Smooth muscle cell (in vitro differentiated cells): ENCODE measurements around the gene COL21A1. TPM values are rescaled to one million over a fixed set of nuclear protein-coding genes. Genes with fewer than 3 reads are reported as not detected.

Experiments
- DNase-seq: peaks from one replicate; lab custom pipeline; 2025; ENCODE audit not compliant: unreplicated experiment; lab: John Stamatoyannopoulos, UW
- H2AFZ ChIP-seq: fragments of 200-600 bp; sonication (generic); 2 replicates; pipeline ENCODE4 v1.6.0; 2016; ENCODE audit warnings: antibody characterized with exemption, low read depth, mild to moderate bottlenecking
- H3F3A ChIP-seq: fragments of 200-600 bp; sonication (generic); 2 replicates; pipeline ENCODE4 v1.6.0; 2017; ENCODE audit warnings: antibody characterized with exemption, low read depth
- H3K27ac ChIP-seq: fragments of 200-600 bp; sonication (generic); 2 replicates; pipeline ENCODE4 v1.5.1; 2016; ENCODE audit warnings: low read depth, mild to moderate bottlenecking
- H3K27me3 ChIP-seq: fragments of 200-600 bp; sonication (generic); 2 replicates; pipeline ENCODE4 v1.6.1; 2016; ENCODE audit warnings: low read depth, mild to moderate bottlenecking
- H3K36me3 ChIP-seq: fragments of 200-600 bp; sonication (generic); 2 replicates; pipeline ENCODE4 v1.5.1; 2016; ENCODE audit warnings: low read depth
- H3K4me1 ChIP-seq: fragments of 200-600 bp; sonication (generic); 2 replicates; pipeline ENCODE4 v1.5.1; 2016; ENCODE audit warnings: low read depth
- H3K4me2 ChIP-seq: fragments of 200-600 bp; sonication (generic); 2 replicates; pipeline ENCODE4 v1.6.0; 2016; ENCODE audit warnings: mild to moderate bottlenecking
- H3K4me3 ChIP-seq: fragments of 200-600 bp; sonication (generic); 2 replicates; pipeline ENCODE4 v1.5.1; 2016; ENCODE audit warnings: mild to moderate bottlenecking
- H3K79me2 ChIP-seq: fragments of 200-600 bp; sonication (generic); 2 replicates; pipeline ENCODE4 v1.6.0; 2016; ENCODE audit warnings: low read depth, mild to moderate bottlenecking
- H3K9ac ChIP-seq: fragments of 200-600 bp; sonication (generic); 2 replicates; pipeline ENCODE4 v1.6.0; 2016; ENCODE audit warnings: low read depth
- H3K9me3 ChIP-seq: fragments of 200-600 bp; sonication (generic); replicated peaks from 2 replicates; pipeline ENCODE4 v1.5.1; 2016; ENCODE audit warnings: low read depth
- H4K20me1 ChIP-seq: fragments of 200-600 bp; sonication (generic); 2 replicates; pipeline ENCODE4 v1.6.0; 2016; ENCODE audit warnings: low read depth
- WGBS: methylation state at CpG from one replicate; pipeline ENCODE4 v1.1.7; 2016; ENCODE audit warnings: low lambda C conversion rate; 5-methylcytosine and 5-hydroxymethylcytosine counted together
- polyA plus RNA-seq: library from polyadenylated mRNA; unstranded; fragments of >200 nt; fragmentation: Nextera tagmentation; extraction: Ambion mirVana; gene quantifications from 2 replicates; pipeline ENCODE4 v1.2.1, GENCODE V29; 2016
- total RNA-seq: library from RNA; depleted of rRNA; stranded (reverse); fragments of >200 nt; gene quantifications from 2 replicates; pipeline ENCODE4 v1.2.3, GENCODE V29; 2014
- TF ChIP-seq, protein P1 (sequence below): fragments of 200-600 bp; sonication (generic); IDR thresholded peaks from 2 replicates; pipeline ENCODE4 v1.5.1; 2017; ENCODE audit warnings: borderline replicate concordance, mild to moderate bottlenecking, antibody characterized with exemption; ENCODE audit not compliant: insufficient read depth, poor library complexity, severe bottlenecking

COL21A1 gene
- total and polyA plus RNA-seq, 2 experiments from 2014 or later: 5.8 to 8.2 TPM

- Histone ChIP-seq H3K27me3 (no peaks in the 10 kb centered on the region), H3K4me3 (no peak overlapping the region), H3F3A (no peaks in the 10 kb centered on the region), H3K36me3 (no peaks in the 10 kb centered on the region), H3K4me1 (no peaks in the 10 kb centered on the region), H3K4me2 (no peak overlapping the region), H2AFZ (no peak overlapping the region), H3K79me2 (no peaks in the 10 kb centered on the region), H3K9ac (no peak overlapping the region), H3K9me3 (no peaks in the 10 kb centered on the region), H3K27ac (no peak overlapping the region), H4K20me1 (no peaks in the 10 kb centered on the region)
- WGBS: 89% methylated on average over 5 of the region's 5 CpGs
- no peak for DNase-seq
- TF ChIP-seq, protein P1, sequence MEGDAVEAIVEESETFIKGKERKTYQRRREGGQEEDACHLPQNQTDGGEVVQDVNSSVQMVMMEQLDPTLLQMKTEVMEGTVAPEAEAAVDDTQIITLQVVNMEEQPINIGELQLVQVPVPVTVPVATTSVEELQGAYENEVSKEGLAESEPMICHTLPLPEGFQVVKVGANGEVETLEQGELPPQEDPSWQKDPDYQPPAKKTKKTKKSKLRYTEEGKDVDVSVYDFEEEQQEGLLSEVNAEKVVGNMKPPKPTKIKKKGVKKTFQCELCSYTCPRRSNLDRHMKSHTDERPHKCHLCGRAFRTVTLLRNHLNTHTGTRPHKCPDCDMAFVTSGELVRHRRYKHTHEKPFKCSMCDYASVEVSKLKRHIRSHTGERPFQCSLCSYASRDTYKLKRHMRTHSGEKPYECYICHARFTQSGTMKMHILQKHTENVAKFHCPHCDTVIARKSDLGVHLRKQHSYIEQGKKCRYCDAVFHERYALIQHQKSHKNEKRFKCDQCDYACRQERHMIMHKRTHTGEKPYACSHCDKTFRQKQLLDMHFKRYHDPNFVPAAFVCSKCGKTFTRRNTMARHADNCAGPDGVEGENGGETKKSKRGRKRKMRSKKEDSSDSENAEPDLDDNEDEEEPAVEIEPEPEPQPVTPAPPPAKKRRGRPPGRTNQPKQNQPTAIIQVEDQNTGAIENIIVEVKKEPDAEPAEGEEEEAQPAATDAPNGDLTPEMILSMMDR: no peak
Measured at GRCh38 chr6:56193846-56194245, 53.5 kb downstream of the COL21A1 start.

- Histone ChIP-seq H3F3A (no peaks in the 10 kb centered on the region), H3K79me2 (no peaks in the 10 kb centered on the region), H4K20me1 (no peaks in the 10 kb centered on the region), H3K4me1 (no peaks in the 10 kb centered on the region), H2AFZ (no peak overlapping the region), H3K27me3 (no peaks in the 10 kb centered on the region), H3K9ac (no peak overlapping the region), H3K4me3 (no peak overlapping the region), H3K9me3 (no peaks in the 10 kb centered on the region), H3K27ac (no peak overlapping the region), H3K36me3 (no peaks in the 10 kb centered on the region), H3K4me2 (no peak overlapping the region)
- DNase-seq: no peak
- TF ChIP-seq, protein P1: no peak
- 90% methylated on average over 9 of the region's 9 CpGs for WGBS
Measured at GRCh38 chr6:56188429-56188828, 59.0 kb downstream of the COL21A1 start.

GRCh38 chr6:56187686-56188085, 59.7 kb downstream of the COL21A1 start:
- no peak overlapping the region for H3K27ac ChIP-seq
- no peaks in the 10 kb centered on the region for H3K27me3 ChIP-seq
- H3K36me3 ChIP-seq: no peaks in the 10 kb centered on the region
- no peak overlapping the region for H3K4me2 ChIP-seq
- no peak overlapping the region for H2AFZ ChIP-seq
- no peak overlapping the region for H3K4me3 ChIP-seq
- DNase-seq: no peak
- no peaks in the 10 kb centered on the region for H3K4me1 ChIP-seq
- H3K9me3 ChIP-seq: no peaks in the 10 kb centered on the region
- no peaks in the 10 kb centered on the region for H3F3A ChIP-seq
- no peak overlapping the region for H3K9ac ChIP-seq
- TF ChIP-seq, protein P1: no peak
- H3K79me2 ChIP-seq: no peaks in the 10 kb centered on the region
- no peaks in the 10 kb centered on the region for H4K20me1 ChIP-seq

- no peaks in the 10 kb centered on the region for H3K27me3 ChIP-seq
- peaks cover 30% of the 10 kb centered on the region for H3K9me3 ChIP-seq
- no peak overlapping the region for H3K4me3 ChIP-seq
- no peak overlapping the region for H3K4me2 ChIP-seq
- H3F3A ChIP-seq: no peaks in the 10 kb centered on the region
- no peaks in the 10 kb centered on the region for H4K20me1 ChIP-seq
- no peak overlapping the region for H2AFZ ChIP-seq
- no peak for DNase-seq
- H3K9ac ChIP-seq: no peak overlapping the region
- H3K79me2 ChIP-seq: no peaks in the 10 kb centered on the region
- H3K4me1 ChIP-seq: no peaks in the 10 kb centered on the region
- peaks cover 17% of the 10 kb centered on the region for H3K36me3 ChIP-seq
- TF ChIP-seq, protein P1: no peak
- H3K27ac ChIP-seq: no peak overlapping the region
Measured at GRCh38 chr6:56176741-56177140, 70.6 kb downstream of the COL21A1 start.
